Measurements from ENCODE around the gene CCER1. TPM values are rescaled to one million over a fixed set of nuclear protein-coding genes. Genes with fewer than 3 reads are reported as not detected.
"Not testable (repeated sequence)": the region's sequence is repeated elsewhere in the genome, so short reads cannot be mapped to it uniquely, and the experiment has no call there.

Gene CCER1
- not detected for polyA plus RNA-seq (ENCODE audit: insufficient read length in 3 of 3)
- long read RNA-seq, donor 1 = 0 reads
- long read RNA-seq, donor 2 = 0 reads
- long read RNA-seq, donor 3 = 0 reads
- long read RNA-seq, donor 4 = 0 reads
- long read RNA-seq, donor 5, partial matches to known transcripts = 0 of 1 reads
- long read RNA-seq, donor 5, other reads (novel, unspliced or antisense) = 0 of 1 reads
- long read RNA-seq, donor 6 = 0 reads
- long read RNA-seq, donor 7 = 0 reads
- long read RNA-seq, donor 8 = 0 reads
- long read RNA-seq, donor 9 = 0 reads
- long read RNA-seq, donor 10 = 0 reads
- long read RNA-seq, donor 11 = 0 reads
- long read RNA-seq, donor 12 = 0 reads
- long read RNA-seq, donor 13 = 0 reads
- long read RNA-seq, donor 14 = 0 reads
- long read RNA-seq, donor 15 = 0 reads
- long read RNA-seq, donor 16 = 0 reads

- no peak for DNase-seq
Measured at GRCh38 chr12:90954921-90955320, at the start of gene CCER1. Gene CCER1, minus strand, starts transcription at chr12:90955176. Its CDS starts 434 bp downstream, at chr12:90954742.

DNA sequence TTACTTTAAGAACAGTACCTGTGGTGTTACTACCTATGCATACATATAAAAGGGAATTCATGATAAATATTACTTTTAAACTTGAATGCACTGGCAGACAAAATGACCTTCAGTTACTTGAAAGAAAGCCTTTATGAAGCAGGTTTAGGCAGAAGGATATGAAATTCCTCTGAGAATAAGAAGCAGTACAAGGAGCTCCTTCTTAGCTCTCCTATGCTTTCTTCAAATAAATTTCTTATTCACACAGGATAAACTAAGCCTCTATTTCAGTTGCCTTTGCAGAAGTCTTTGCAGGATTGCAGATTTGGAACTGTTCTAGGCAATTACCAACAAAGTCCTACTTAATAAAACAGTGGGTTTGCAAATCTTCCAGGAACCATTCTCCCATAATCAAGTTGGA, 48.8 kb upstream of the CCER1 start:
- no peak for DNase-seq

GRCh38 chr12:91001306-91001705, 46.3 kb upstream of the CCER1 start:
- no peak for DNase-seq

GRCh38 chr12:90999966-91000365, 45.0 kb upstream of the CCER1 start:
- DNase-seq = no peak

- DNase-seq = no peak
Measured at GRCh38 chr12:90999527-90999926, 44.6 kb upstream of the CCER1 start.

- DNase-seq = no peak
Measured at GRCh38 chr12:90995010-90995409, 40.0 kb upstream of the CCER1 start.

- DNase-seq = no peak
Measured at GRCh38 chr12:90991952-90992465, 37.0 kb upstream of the CCER1 start.

DNA sequence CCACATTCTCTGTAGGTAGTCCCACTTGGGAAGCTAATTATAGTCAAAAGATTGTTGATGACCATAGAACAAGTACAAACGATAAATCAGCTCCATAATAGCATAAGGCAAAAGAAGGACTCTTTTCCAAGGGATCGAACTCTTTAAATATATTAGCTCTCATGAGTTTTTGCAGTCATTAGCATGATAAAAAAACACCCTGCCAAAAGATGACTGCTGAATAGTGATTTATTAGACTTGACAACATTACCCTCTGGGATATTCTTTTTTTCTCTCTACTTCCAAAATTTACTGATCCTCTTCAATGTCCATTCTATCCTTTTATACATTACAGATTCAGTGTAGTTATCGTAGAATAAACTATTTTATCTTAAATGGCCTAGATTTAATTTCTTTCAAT, 35.6 kb upstream of the CCER1 start:
- DNase-seq = no peak

DNA sequence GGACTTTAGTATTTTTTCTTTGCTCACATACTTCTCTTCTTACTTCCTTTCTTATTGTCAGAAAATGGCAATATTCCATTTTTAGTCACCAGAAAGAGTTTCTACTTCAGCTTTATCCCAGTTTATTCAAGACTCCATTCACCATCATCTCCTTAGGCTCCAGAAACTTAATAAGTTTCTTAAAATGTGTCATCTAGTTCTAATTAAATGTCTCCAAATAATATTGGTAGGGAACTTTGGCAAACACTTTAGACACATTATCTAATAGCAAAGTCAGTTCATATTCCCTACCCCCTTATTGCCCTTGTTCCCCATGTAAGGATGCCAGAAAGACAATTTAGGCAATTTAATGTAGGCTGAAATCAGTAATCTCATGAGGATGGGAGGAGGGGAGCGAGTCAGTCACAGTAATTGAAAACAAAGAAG, 34.7 kb upstream of the CCER1 start:
- DNase-seq = no peak

DNA sequence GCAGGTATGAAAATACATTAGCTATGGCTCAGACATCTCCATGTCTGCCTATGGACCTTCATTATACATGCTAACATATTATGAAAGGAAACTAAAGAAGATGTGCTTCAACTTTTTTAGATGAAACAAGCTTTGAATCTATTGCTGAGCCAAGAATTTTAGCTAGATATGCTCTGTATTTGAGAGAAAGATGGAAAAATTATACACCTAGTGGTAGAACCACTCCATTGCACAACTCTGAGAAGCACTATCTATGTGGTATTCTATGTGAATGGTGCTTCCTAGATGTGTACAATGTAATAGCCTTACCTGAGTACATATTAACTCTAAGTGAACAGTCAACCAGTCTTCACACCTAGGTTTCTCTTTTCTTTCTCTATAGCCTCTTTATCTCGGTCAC, 32.5 kb upstream of the CCER1 start:
- DNase-seq = no peak

- DNase-seq = no peak
Measured at GRCh38 chr12:90987101-90987500, 32.1 kb upstream of the CCER1 start.

GRCh38 chr12:90985331-90985730, 30.4 kb upstream of the CCER1 start:
- DNase-seq = not testable (repeated sequence)

- DNase-seq = no peak
Measured at GRCh38 chr12:90984114-90984513, 29.1 kb upstream of the CCER1 start.

DNA sequence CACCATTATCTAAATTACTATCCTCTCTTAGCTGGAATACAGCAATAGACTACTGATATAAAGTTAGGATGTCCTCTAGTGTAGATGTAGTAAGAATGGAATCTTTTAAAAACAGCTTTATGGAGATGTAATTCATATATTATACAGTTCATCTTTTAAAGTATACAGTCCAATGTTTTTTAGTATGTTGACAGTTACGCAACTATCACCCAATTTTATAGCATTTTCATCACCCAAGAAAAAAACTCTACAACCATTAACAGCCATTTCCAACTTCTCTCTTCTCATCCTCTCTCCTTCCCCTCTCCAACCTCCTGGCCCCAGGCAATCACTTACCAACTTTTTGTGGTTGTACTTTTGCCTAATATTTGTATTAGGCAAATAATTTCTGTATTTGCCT, 27.2 kb upstream of the CCER1 start:
- no peak for DNase-seq

DNA sequence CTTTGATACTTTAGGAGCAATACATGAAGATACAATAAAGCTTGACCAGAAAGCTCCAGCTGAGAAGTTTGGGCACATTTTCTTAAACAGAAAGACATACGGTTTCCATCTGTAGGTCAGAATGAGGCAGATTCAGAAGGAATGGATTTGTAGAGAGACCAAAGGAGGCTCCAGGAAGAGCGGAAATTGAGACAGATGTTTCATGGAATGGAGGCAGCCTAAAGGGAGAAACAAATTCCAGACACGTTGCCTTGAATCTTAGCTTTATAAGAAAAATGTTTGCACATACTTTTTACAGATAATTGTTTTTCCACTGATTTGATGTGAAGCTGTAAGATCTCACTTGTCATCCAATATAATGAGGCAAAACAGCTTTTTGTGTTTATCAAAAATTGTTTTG, 25.0 kb upstream of the CCER1 start:
- peak; percentile 67 for DNase-seq

GRCh38 chr12:90979019-90979418, 24.0 kb upstream of the CCER1 start:
- no peak for DNase-seq

DNA sequence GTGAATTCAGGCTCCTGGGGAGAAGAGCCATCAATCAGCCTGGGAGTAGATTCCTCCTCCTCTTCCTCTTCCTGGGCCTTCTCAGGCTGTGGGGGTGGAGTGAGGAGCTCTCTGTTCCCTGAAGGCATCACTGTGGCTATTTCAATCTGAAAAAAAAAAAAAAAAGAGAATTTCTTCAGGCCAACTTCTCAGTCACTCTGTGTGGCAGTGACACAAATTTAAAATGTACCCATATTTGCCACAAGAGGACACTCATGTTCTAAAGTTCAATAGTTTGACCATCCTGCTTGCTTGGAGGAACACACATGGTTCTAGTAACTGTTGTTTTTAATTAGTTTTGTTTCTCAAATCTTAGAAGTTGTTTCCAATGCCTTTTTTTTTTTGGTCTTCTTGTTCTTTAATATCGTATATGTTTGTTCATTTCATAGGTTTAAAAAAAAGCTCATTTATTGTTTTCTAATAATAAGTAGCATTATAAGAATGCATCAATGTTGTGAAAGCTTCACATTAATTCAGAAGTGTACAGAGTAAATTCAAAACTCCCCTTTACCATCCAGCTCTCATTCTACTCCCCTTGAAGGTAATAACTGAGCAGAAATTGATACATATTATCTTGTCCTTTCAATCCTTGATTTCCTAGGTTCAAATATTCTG, 23.3 kb upstream of the CCER1 start:
- peak; percentile 57 for DNase-seq

- no peak for DNase-seq
Measured at GRCh38 chr12:90977224-90977623, 22.2 kb upstream of the CCER1 start.

GRCh38 chr12:90974286-90974685, 19.3 kb upstream of the CCER1 start:
- no peak for DNase-seq

DNA sequence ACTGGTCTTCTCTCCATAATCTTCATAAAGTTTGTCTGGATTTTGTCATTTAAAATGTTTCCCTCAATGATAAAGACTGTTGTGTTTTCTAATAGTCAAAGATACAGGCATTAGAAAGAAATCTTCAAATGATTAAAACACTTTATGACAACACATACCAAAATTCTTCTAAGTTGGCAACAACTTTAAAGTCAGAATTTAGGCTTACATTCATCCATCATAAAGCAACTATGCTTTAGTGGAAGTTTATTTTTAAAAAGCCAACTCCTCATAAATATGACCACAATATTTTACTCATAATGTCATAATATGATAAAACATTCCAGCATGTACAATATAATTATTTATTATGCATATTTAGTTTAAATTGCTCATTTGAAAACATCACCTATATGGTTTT, 17.2 kb upstream of the CCER1 start:
- DNase-seq = no peak

DNA sequence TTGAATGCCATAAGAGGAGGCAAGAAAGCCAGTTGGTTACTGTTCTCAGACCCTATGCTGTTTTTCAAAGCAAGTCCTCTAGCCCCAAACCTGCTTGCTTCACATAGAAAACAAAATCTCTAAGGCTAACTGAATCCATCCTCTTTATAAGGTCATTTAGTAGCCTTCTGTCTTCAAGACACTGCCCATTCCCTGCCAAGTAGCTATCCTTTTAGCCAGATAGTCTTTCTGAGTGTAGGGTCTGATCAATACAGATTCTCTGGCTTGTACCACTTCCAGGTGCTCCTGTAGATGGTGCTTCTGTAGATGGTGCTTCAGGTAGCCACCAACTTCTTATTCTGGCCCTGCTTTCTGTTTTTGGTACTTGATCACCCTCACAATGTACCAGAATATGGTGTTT, 15.9 kb upstream of the CCER1 start:
- no peak for DNase-seq

GRCh38 chr12:90970471-90970870, 15.5 kb upstream of the CCER1 start:
- no peak for DNase-seq

- DNase-seq = no peak
Measured at GRCh38 chr12:90969851-90970250, 14.9 kb upstream of the CCER1 start.
